Right lobe of liver (tissue), 6 donors: ENCODE measurements around the gene PXK. TPM values are rescaled to one million over a fixed set of nuclear protein-coding genes. Genes with fewer than 3 reads are reported as not detected.

Experiments
- ATAC-seq, 4 donors: fragments of 200-7000 bp; cut with Tn5 transposase; one replicate each; pipeline ENCODE4 v1.9.1; 2020; ENCODE audit warnings: mild to moderate bottlenecking in 4 of 4, moderate library complexity in 4 of 4
- DNase-seq, 3 donors: peaks; one replicate each; pipeline ENCODE4 v3.0.0-alpha.2; 2020
- H3K27ac ChIP-seq, 3 donors: fragments of 200-600 bp; one replicate each; pipeline ENCODE4 v1.8.0; 2022
- H3K27me3 ChIP-seq, 2 donors: fragments of 200-600 bp; one replicate each; pipeline ENCODE4 v1.8.0; 2022
- H3K36me3 ChIP-seq, 4 donors: fragments of 200-600 bp; sonication (generic) in 1 of 4; one replicate each; pipeline versions ENCODE4 v1.5.1 to v1.8.0; 2017 to 2022; ENCODE audit warnings: control low read depth in 1 of 4
- H3K4me1 ChIP-seq, 4 donors: fragments of 200-600 bp; sonication (generic) in 1 of 4; one replicate each; pipeline versions ENCODE4 v1.5.1 to v1.8.0; 2017 to 2022; ENCODE audit warnings: control low read depth in 1 of 4
- H3K4me3 ChIP-seq, 3 donors: fragments of 200-600 bp; one replicate each; pipeline ENCODE4 v1.8.0; 2022
- H3K9me3 ChIP-seq, 4 donors: fragments of 200-600 bp; sonication (generic) in 1 of 4; one replicate each; pipeline versions ENCODE4 v1.5.1 to v1.8.0; 2017 to 2022; ENCODE audit warnings: control low read depth in 1 of 4
- CTCF ChIP-seq, 4 donors: fragments of 200-600 bp in 3 of 4; fragments of 450-650 bp in 1 of 4; IDR thresholded peaks; one replicate each; pipeline versions ENCODE4 v1.5.1 to v1.8.0; 2016 to 2022; ENCODE audit warnings: antibody characterized with exemption in 4 of 4, mild to moderate bottlenecking in 2 of 4
- POLR2A ChIP-seq: fragments of 450-650 bp; IDR thresholded peaks from one replicate; pipeline ENCODE4 v1.6.1; 2017; ENCODE audit warnings: antibody characterized with exemption, mild to moderate bottlenecking
- WGBS: methylation state at CpG from one replicate; pipeline ENCODE4 v1.1.6; 2018; ENCODE audit warnings: low coverage, low lambda C conversion rate; ENCODE audit not compliant: insufficient coverage; ENCODE audit errors: missing lambda C conversion rate; 5-methylcytosine and 5-hydroxymethylcytosine counted together
- intact Hi-C, 2 donors: fragments of 100-400 bp; cut with DNase I; formaldehyde crosslinking; loops; one replicate each; pipeline versions ENCODE4 v1.11.2 to v1.14.1; 2022
- total RNA-seq, 6 experiments: library from RNA; depleted of rRNA in 2 of 6; stranded (reverse); fragments of >200 nt in 2 of 6; fragmentation: NEBNext Ultra II Directional in 3 of 6; extraction: Animal tissue kit (Norgen Biotek cat#: 25700) in 3 of 6; gene quantifications; one replicate each; pipeline versions ENCODE4 v1.1.0 to v1.2.4, GENCODE V29; 2016 to 2023
- donor health status: DM: no; HTN: yes; CAD: no.
- donor health status: DM: no; HTN: no; CAD: no.
- donor health status: DM: no; HTN: no; CAD: no.
- donor health status: DM: no; HTN: yes; CAD: no.
- donor health status: DM: no; HTN: yes; CAD: no.

The PXK gene
- total RNA-seq, 6 experiments from 2014 or later = 6.6 to 19.4 (median 9.6) TPM

GRCh38 chr3:58353722-58354553 lies 21.2 kb downstream of the PXK start:
- Histone ChIP-seq H3K9me3 (no peaks in the 10 kb centered on the region), H3K4me1 (no peaks in the 10 kb centered on the region), H3K27me3 (no peaks in the 10 kb centered on the region), H3K36me3 (no peaks in the 10 kb centered on the region), H3K27ac (peak overlapping the region in 1 of 3 donors; percentile 22), H3K4me3 (no peak overlapping the region)
- WGBS = 79% methylated on average over 7 of the region's 8 CpGs
- no peak for DNase-seq
- ATAC-seq = peak in 3 of 4 donors; percentile 28 to 47 (median 42)
- intact Hi-C loops = no loop called here
- TF ChIP-seq POLR2A (no peak), CTCF (IDR thresholded peaks at IDR 0.05) (no peak)

GRCh38 chr3:58355179-58355578 lies 22.5 kb downstream of the PXK start:
- no peak for DNase-seq
- Histone ChIP-seq H3K27ac (no peak overlapping the region), H3K4me1 (no peaks in the 10 kb centered on the region), H3K27me3 (no peaks in the 10 kb centered on the region), H3K36me3 (no peaks in the 10 kb centered on the region), H3K4me3 (no peak overlapping the region), H3K9me3 (no peaks in the 10 kb centered on the region)
- intact Hi-C loops = no loop called here
- TF ChIP-seq CTCF (IDR thresholded peaks at IDR 0.05) (no peak), POLR2A (no peak)
- WGBS = 68% methylated on average over 7 of the region's 8 CpGs
- peak in 1 of 4 donors; percentile 14 for ATAC-seq

- no peaks in the 10 kb centered on the region for H3K4me1 ChIP-seq
- TF ChIP-seq CTCF (IDR thresholded peaks at IDR 0.05) = no peak
- no peak for TF ChIP-seq POLR2A
- H3K27me3 ChIP-seq = no peaks in the 10 kb centered on the region
- DNase-seq (no peak), ATAC-seq (peak in 1 of 4 donors; percentile 20)
- WGBS = 20% methylated on average over 1 of the region's 4 CpGs
- H3K4me3 ChIP-seq = no peak overlapping the region
- H3K36me3 ChIP-seq = no peaks in the 10 kb centered on the region
- H3K27ac ChIP-seq = no peak overlapping the region
- H3K9me3 ChIP-seq = no peaks in the 10 kb centered on the region
- intact Hi-C loops = no loop called here
Measured at GRCh38 chr3:58356054-58356453, 23.4 kb downstream of the PXK start.

GRCh38 chr3:58357402-58357801 lies 24.7 kb downstream of the PXK start:
- intact Hi-C loops = no loop called here
- ATAC-seq (no peak), DNase-seq (no peak)
- Histone ChIP-seq H3K4me1 (no peaks in the 10 kb centered on the region), H3K4me3 (no peak overlapping the region), H3K27me3 (no peaks in the 10 kb centered on the region), H3K27ac (no peak overlapping the region), H3K9me3 (no peaks in the 10 kb centered on the region), H3K36me3 (no peaks in the 10 kb centered on the region)
- no peak for TF ChIP-seq POLR2A
- TF ChIP-seq CTCF (IDR thresholded peaks at IDR 0.05) = no peak
- 84% methylated on average over 3 of the region's 3 CpGs for WGBS
